ENCODE measurements around the gene IGFL1. TPM values are rescaled to one million over a fixed set of nuclear protein-coding genes. Genes with fewer than 3 reads are reported as not detected.
A peak's percentile ranks its signal among the peaks of the same experiment; 100 is the strongest.
"Not testable (repeated sequence)": the region's sequence is repeated elsewhere in the genome, so short reads cannot be mapped to it uniquely, and the experiment has no call there.

The IGFL1 gene
- total RNA-seq, 1 donor from 2014 or later, result 7.9 TPM

DNA sequence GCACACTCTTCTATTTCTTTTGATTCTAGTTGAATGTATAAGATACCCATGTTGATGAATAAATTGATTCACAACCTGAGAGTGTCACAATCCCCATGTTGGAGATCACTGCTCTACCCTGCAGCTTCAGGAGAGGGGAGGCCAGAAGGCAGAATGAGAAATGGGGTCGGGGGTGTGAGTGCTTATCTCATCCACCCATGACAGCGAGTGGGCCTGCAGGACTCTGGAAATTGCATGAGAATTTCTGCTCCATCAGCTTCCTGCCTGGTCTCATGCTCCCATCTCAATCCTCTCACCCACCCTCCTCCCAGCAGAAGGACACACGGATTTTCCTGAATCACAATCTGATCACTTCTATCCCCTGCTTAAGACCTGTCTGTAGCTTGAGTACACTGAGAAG is 22.9 kb upstream of the IGFL1 start:
- H3K27ac ChIP-seq, result no peak overlapping the region
- no peaks in the 10 kb centered on the region for H3K9me3 ChIP-seq
- H3K4me1 ChIP-seq, result peaks cover 18% of the 10 kb centered on the region
- TF ChIP-seq, protein P1, sequence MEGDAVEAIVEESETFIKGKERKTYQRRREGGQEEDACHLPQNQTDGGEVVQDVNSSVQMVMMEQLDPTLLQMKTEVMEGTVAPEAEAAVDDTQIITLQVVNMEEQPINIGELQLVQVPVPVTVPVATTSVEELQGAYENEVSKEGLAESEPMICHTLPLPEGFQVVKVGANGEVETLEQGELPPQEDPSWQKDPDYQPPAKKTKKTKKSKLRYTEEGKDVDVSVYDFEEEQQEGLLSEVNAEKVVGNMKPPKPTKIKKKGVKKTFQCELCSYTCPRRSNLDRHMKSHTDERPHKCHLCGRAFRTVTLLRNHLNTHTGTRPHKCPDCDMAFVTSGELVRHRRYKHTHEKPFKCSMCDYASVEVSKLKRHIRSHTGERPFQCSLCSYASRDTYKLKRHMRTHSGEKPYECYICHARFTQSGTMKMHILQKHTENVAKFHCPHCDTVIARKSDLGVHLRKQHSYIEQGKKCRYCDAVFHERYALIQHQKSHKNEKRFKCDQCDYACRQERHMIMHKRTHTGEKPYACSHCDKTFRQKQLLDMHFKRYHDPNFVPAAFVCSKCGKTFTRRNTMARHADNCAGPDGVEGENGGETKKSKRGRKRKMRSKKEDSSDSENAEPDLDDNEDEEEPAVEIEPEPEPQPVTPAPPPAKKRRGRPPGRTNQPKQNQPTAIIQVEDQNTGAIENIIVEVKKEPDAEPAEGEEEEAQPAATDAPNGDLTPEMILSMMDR (IDR thresholded peaks at IDR 0.05), result no peak
- TF ChIP-seq POLR2A (IDR thresholded peaks at IDR 0.05) (no peak), POLR2AphosphoS5 (IDR thresholded peaks at IDR 0.05; ENCODE audit: insufficient read depth in 1 of 2, low read depth in 1 of 2) (no peak)
- H3K36me3 ChIP-seq, result no peaks in the 10 kb centered on the region
- H3K27me3 ChIP-seq, result no peaks in the 10 kb centered on the region
- DNase-seq (ENCODE audit: extremely low spot score in 2 of 2), result no peak
- H3K4me3 ChIP-seq, result no peak overlapping the region
- intact Hi-C loops (cut with DNase I), result no loop called here

GRCh38 chr19:46207858-46208257 is 21.7 kb upstream of the IGFL1 start:
- H3K36me3 ChIP-seq; H3K4me3 ChIP-seq; H3K27me3 ChIP-seq; H3K27ac ChIP-seq; DNase-seq (ENCODE audit: extremely low spot score in 2 of 2); intact Hi-C loops (cut with DNase I); H3K9me3 ChIP-seq: not testable (repeated sequence)
- peaks cover 22% of the 10 kb centered on the region for H3K4me1 ChIP-seq

DNA sequence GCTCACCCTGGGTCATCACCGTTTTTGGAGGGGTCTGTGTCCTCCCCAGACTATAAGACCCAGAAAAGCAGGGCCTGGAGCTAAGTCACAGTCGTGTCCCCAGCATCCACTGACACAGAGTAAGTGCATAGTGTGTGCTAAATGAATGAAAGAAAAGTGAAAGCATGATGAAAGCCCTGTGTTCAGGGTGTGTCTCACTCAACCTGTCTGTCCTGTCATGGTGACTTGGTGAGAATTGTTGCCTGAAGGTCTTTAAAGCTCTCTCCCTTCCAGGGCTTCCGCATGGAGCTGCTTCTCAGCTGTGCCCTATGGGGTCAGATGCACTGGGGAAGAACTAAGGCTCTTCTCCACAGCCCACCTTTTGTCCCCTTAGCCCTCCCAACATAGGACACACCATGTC is 20.5 kb upstream of the IGFL1 start:
- Histone ChIP-seq H3K27ac (no peak overlapping the region), H3K36me3 (no peaks in the 10 kb centered on the region), H3K27me3 (no peaks in the 10 kb centered on the region), H3K4me1 (peaks cover 22% of the 10 kb centered on the region), H3K9me3 (no peaks in the 10 kb centered on the region), H3K4me3 (no peak overlapping the region)
- intact Hi-C loops (cut with DNase I), result no loop called here
- no peak for DNase-seq (ENCODE audit: extremely low spot score in 2 of 2)
- TF ChIP-seq POLR2A (IDR thresholded peaks at IDR 0.05) (no peak), POLR2AphosphoS5 (IDR thresholded peaks at IDR 0.05; ENCODE audit: insufficient read depth in 1 of 2, low read depth in 1 of 2) (no peak)
- TF ChIP-seq, protein P1 (IDR thresholded peaks at IDR 0.05), result no peak

GRCh38 chr19:46209472-46209871 is 20.1 kb upstream of the IGFL1 start:
- Histone ChIP-seq H3K9me3 (no peaks in the 10 kb centered on the region), H3K4me1 (peaks cover 22% of the 10 kb centered on the region), H3K27me3 (no peaks in the 10 kb centered on the region), H3K4me3 (no peak overlapping the region), H3K27ac (no peak overlapping the region), H3K36me3 (no peaks in the 10 kb centered on the region)
- TF ChIP-seq POLR2A (IDR thresholded peaks at IDR 0.05), result no peak
- no peak for TF ChIP-seq POLR2AphosphoS5 (IDR thresholded peaks at IDR 0.05; ENCODE audit: insufficient read depth in 1 of 2, low read depth in 1 of 2)
- no peak for DNase-seq (ENCODE audit: extremely low spot score in 2 of 2)
- intact Hi-C loops (cut with DNase I), result no loop called here

GRCh38 chr19:46210669-46211068 is 18.9 kb upstream of the IGFL1 start:
- Histone ChIP-seq H3K27me3 (no peaks in the 10 kb centered on the region), H3K4me1 (peaks cover 22% of the 10 kb centered on the region), H3K27ac (no peak overlapping the region), H3K36me3 (no peaks in the 10 kb centered on the region), H3K4me3 (no peak overlapping the region), H3K9me3 (no peaks in the 10 kb centered on the region)
- intact Hi-C loops (cut with DNase I), result no loop called here
- TF ChIP-seq, protein P1 (IDR thresholded peaks at IDR 0.05), result no peak
- no peak for TF ChIP-seq POLR2A (IDR thresholded peaks at IDR 0.05)
- no peak for DNase-seq (ENCODE audit: extremely low spot score in 2 of 2)

- Histone ChIP-seq H3K4me3 (no peak overlapping the region), H3K27me3 (no peaks in the 10 kb centered on the region), H3K9me3 (no peaks in the 10 kb centered on the region), H3K36me3 (no peaks in the 10 kb centered on the region), H3K4me1 (peaks cover 22% of the 10 kb centered on the region), H3K27ac (no peak overlapping the region)
- TF ChIP-seq POLR2AphosphoS5 (IDR thresholded peaks at IDR 0.05; ENCODE audit: insufficient read depth in 1 of 2, low read depth in 1 of 2), result peak in 1 of 2 donors; percentile 38
- TF ChIP-seq, protein P1 (IDR thresholded peaks at IDR 0.05), result no peak
- no peak for TF ChIP-seq POLR2A (IDR thresholded peaks at IDR 0.05)
- intact Hi-C loops (cut with DNase I), result no loop called here
- DNase-seq (ENCODE audit: extremely low spot score in 2 of 2), result no peak
Observed at GRCh38 chr19:46211201-46211881, 18.2 kb upstream of the IGFL1 start.

GRCh38 chr19:46212592-46212991 is 16.9 kb upstream of the IGFL1 start:
- intact Hi-C loops (cut with DNase I); H3K9me3 ChIP-seq; H3K27me3 ChIP-seq; H3K4me3 ChIP-seq; DNase-seq (ENCODE audit: extremely low spot score in 2 of 2); H3K27ac ChIP-seq; H3K36me3 ChIP-seq: not testable (repeated sequence)
- H3K4me1 ChIP-seq, result peaks cover 14% of the 10 kb centered on the region

Measured in vagina (tissue), 2 donors.